Activated CD4-positive, CD25-positive, alpha-beta regulatory T cell treated with anti-CD3 and anti-CD28 coated beads, Interleukin-2, amount 50 U/mL, for 72 hours (primary cell): ENCODE results near the gene ETNPPL.

Experiments used
- DNase-seq: peaks from one replicate; pipeline ENCODE4 v3.0.0; 2021

ETNPPL gene

DNA sequence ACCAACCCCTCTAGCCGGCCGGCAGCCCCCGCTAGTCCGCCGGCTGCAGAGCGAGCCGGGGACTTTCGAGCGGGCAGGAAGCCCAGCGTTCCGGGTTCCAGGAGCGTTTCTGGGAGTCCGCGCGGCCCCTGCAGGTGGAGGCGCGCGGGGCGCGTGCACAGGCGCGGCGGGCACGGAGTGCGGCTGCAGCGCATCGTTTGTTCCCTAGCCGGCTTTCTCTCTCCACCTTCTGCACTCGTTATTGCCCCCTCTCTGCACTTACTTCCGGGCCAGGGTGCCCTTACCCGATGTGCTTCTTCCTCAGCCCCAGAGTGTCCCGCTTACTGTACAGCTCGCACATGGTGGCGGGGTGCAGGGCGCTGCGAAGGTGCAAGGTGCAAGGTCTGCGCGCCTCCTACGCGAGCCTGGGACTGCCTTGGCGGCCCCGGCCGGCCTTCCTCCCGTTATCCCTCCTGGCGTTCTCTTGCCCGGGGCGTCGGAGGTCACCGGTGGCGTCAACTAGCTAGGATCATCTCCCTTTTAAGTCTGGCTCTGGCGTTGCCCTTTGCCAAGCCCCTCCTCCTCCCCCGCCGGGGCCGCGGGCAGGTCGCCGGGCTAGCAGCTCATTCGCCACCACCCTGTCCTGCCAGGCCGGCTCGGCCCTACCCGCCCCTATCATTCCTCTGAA lies at the start of gene ETNPPL:
Gene ETNPPL, minus strand, starts transcription at position 495 of the 667 bp plus-strand sequence. Its CDS starts 155 bp downstream, at position 340.
- no peak for DNase-seq

GRCh38 chr4:108811486-108811885 lies 48.6 kb upstream of the ETNPPL start:
- DNase-seq, result no peak

DNA sequence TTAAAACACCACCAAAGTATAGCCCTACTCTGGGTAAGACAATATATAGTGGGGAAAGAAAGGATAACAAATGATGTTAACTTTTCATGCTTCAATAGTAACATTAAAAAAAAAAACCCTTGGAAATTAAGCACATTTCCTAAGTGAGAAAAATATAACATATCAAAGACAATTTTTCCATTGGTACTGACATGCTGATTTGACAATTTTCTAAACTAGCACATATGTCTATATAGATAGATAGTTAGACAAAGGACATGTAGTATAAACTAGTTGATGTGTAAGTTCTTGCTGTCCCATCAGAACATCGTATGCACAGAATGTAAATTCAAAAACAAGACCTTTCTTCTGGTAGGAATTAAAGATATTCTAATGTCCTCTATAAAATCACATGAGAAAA lies 47.2 kb upstream of the ETNPPL start:
- DNase-seq, result no peak

- DNase-seq, result no peak
Measured at GRCh38 chr4:108804648-108805273, 41.9 kb upstream of the ETNPPL start.

- no peak for DNase-seq
Measured at GRCh38 chr4:108799306-108799705, 36.5 kb upstream of the ETNPPL start.

GRCh38 chr4:108796173-108796572 lies 33.3 kb upstream of the ETNPPL start:
- DNase-seq, result no peak

DNA sequence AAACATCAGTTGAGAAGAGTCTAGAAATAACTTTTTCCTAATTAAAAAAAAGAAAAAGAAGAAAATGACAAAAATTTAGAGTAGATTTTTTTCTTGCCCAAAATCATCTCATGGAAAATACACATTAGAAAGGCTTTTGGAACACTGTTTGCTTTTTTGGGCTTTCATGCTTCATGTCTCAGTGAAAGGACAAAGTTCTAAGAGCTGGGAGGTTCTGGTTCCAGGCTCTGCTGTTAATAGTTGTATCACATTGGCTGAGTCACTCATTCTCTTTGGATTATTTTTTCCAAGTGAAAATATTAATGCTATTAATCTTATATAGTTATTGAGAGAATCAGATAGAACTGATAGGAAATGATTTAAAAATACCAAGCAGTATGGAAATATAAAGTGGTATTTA lies 32.9 kb upstream of the ETNPPL start:
- no peak for DNase-seq

- DNase-seq, result no peak
Measured at GRCh38 chr4:108794136-108794535, 31.3 kb upstream of the ETNPPL start.

GRCh38 chr4:108793415-108793814 lies 30.6 kb upstream of the ETNPPL start:
- no peak for DNase-seq

DNA sequence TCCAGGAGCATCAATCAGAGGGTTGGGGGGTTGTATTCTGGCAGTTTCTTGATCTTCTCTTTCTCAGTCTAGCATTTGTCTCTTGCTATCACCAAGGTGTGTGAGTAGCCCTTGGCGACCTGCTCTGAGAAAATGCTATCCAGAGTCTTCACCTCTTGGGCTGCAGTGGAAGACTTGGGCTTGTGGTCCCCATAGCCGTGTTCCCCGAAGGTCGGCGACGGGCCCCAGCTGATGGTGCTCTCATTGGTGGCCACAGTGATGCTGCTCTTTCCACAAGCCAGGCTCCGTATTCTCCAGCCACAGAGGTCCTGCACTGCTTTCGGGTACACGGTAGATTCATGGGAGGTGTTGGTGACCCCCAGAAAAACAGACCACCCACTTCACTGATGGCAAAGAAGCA lies 25.9 kb upstream of the ETNPPL start:
- no peak for DNase-seq

DNA sequence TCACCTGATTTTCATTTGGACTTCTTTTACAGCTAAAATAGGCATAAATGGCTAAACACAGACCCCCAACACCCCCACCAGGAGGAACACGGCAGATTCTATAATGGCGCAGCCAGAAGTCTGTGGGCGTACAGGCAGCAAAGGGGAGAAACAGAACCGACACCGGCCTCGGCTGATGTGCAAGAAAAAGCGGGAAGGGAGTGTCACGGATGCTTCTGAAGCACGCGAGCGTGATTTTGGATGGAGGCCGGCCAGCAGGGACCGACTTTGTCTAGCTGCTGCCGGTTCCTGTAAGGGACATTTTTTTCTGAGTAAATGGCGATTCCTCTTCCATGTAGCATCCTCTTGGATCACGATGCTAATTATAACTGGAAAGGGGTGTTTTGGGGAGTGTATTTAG lies 24.9 kb upstream of the ETNPPL start:
- DNase-seq, result no peak

DNA sequence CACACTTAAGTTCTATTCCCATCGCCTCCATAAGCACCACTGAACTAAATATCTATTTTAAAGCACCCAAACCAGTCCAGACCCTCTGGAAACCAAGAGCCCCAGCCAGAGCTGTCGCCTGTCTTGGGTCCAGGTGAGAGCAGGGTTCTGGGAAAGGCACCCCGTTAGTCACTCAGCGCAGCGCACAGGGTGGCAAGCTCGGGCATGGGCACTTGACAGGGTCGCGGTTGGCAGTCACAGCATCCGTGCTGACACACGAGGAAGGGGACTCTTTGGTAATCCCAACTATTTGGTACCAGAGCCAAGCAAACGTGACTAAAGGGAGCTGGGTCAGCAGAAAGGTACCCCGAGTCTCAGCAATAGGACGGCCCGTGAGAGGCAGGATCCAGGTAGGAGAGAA lies 24.3 kb upstream of the ETNPPL start:
- DNase-seq, result no peak

DNA sequence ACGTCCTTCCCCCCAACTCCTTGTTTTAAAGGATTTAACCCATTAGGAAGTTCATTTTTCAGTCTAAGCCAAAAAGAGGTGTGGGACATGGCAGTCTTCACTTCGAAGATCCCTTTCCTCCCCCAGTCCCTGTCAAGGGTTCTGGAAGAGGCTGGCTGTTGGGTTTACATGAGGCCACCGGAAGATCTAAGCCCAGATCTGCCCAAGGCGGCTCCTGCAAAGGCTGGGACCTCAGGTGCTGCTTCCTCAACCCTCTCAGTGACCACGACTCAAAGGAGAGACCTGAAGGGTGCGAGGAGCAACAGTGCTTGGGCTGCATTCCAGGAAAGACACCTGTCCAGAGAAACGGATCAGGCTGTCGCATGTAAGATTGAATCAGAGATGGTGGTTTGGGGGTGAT lies 23.5 kb upstream of the ETNPPL start:
- DNase-seq, result no peak

- DNase-seq, result no peak
Measured at GRCh38 chr4:108783665-108784463, 21.0 kb upstream of the ETNPPL start.

DNA sequence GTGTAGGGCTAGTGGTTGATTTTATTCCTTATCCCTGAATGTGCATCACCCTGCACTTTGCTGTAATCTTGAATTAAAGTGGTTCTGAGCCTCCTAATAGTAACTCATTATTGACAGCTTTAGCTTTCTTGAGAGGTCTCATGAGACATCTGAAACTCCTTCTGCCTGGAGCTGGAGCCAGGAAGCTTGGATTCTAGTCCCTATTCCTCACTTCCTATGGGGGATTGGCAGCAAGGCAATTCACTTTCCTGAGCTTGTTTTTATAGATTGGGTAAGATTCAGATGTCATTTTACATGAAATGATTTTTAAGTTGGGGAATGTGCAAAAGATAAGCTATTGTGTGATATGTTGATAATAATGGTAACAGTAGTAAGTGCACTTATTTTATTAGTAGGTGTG lies 17.1 kb upstream of the ETNPPL start:
- no peak for DNase-seq

DNA sequence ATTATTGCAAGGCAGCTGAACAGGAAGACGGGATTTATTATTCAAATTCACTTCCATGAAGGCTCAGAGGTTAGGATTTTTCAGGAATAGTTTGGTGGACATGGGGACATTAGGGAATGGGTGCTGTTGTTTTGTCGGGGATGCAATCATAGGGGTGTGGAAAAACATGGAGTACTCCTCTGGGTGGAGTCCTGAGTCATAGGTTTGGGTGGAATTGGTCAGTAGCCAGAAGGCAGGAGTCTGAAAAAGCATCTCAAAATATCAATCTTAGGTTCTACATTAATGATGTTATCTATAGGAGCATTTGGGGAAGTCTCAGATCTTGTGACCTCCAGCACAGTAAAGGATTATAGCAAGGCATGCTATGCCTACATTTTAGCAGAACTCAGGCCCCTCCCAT lies 14.5 kb upstream of the ETNPPL start:
- DNase-seq, result no peak

DNA sequence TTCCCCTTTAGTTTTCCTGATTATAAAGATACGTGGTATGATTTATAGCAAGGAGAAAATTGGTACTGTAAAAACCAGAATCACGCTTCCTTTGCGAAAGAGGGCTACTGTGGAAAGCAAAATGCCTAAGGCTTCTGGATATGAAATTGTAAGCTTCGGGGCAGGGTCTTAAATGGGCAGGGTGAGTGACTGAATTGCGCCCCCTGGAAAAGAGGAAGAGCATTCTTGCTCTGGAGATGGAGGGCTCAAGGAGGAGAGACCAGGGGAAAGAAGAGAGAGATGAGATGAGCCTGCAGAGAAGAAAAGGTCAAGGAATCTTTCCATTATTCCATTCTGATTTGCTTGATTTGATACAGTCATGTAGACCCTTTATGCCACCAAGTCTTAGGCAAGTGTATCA lies 13.1 kb upstream of the ETNPPL start:
- no peak for DNase-seq

DNA sequence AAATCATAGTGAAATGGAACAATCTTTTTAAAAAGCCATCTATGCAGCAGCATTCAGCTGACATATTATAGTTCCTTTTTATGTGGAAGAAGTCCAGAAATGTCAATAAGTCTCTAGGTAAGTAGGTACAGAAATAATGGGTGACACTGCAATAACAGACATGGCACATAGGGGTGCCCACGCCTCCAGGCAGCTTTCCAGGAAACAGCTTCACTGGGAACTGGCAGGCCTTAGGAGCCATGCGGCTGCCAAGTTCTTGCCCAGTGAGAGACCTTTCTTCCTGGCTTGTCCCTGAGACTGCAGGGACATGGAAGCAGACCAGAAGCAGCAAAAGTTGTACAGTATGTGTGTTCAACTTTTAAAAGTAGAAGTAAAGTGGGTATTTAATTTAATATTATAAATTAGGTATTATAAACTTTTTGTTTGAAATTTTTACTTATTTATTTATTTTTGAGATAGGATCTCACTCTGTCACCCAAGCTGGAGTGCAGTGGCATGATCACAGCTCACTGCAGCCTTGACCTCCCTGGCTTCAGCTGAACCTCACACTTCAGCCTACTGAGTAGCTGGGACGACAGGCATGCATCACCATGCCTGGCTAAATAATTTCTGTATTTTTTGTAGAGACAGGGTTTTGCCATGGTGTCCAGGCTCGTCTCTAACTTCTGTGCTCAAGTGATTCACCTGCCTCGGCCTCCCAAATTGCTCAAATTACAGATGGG lies 12.1 kb upstream of the ETNPPL start:
- no peak for DNase-seq

GRCh38 chr4:108772402-108772801 lies 9.5 kb upstream of the ETNPPL start:
- no peak for DNase-seq

GRCh38 chr4:108766058-108766457 lies 3.2 kb upstream of the ETNPPL start:
- DNase-seq, result no peak

- no peak for DNase-seq
Measured at GRCh38 chr4:108763986-108764385, 1.1 kb upstream of the ETNPPL start.

GRCh38 chr4:108763226-108763593 lies 357 bp upstream of the ETNPPL start:
- DNase-seq, result no peak

DNA sequence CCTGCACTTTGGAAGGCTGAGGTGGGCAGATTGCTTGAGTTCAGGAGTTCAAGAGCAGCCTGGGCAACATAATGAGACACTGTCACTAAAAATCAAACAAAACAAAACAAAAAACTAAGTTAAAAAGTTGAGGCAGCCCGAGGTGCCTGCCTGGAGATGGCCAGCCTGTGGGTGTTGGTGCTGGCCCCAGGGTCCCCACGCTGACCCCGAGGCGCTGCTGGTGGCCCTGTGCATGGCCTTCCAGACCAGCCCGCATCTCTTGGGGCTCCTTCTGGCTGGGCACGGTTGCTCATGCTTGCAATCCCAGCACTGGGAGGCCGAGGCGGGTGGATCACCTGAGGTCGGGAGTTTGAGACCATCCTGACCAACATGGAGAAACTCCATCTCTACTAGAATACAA lies 4.4 kb downstream of the ETNPPL start:
- no peak for DNase-seq

DNA sequence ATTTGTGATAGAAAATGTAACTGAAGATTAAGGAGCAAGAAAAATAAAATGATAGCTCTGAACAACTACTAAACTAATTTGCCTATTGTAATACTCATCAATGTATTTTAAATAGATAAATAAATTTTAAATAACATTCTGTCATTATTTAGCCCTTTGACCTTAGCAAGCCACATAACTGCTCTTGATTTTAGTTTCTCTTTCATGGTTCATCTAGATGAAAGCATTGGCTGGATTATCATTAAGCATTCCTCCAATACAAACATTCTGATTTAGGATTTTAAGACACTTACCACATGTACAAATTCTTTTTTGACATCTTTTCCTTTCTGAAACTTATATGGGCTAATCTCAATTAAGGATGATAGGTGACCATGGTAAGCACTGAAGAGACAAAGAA lies 8.5 kb downstream of the ETNPPL start:
- no peak for DNase-seq
